ENCODE results near the gene NR1H2.

The NR1H2 gene

GRCh38 chr19:50410109-50410508 lies 33.9 kb downstream of the NR1H2 start:
- no peak overlapping the region for H3K4me3 ChIP-seq (replicated peaks; ENCODE audit: low read depth, low read length)
- no peak for TF ChIP-seq CTCF (IDR thresholded peaks at IDR 0.05; ENCODE audit: low read length, missing control alignments)
- DNase-seq (ENCODE audit: low read depth), result no peak

DNA sequence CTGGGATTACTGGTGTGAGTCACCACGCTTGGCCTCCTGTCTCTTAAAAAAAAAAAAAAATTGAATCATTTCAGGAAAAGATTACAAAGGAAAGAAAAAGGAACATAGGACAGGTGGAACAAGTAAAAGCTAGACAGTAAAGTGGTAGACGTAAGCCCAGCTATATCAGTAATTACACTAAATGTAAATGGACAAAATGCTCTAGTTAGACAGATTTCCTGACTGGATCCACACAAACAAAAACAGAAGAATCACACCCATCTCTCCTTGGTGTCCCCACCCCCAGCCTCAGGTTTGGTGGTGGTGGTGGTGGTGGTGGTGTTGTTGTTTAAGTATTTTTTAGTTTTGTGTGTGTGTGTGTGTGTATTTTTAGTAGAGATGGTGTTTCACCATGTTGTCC lies 36.2 kb downstream of the NR1H2 start:
- no peak for TF ChIP-seq CTCF (IDR thresholded peaks at IDR 0.05; ENCODE audit: low read length, missing control alignments)
- no peak for DNase-seq (ENCODE audit: low read depth)

GRCh38 chr19:50413096-50413495 lies 36.8 kb downstream of the NR1H2 start:
- H3K4me3 ChIP-seq (replicated peaks; ENCODE audit: low read depth, low read length), result no peak overlapping the region
- no peak for TF ChIP-seq CTCF (IDR thresholded peaks at IDR 0.05; ENCODE audit: low read length, missing control alignments)
- DNase-seq (ENCODE audit: low read depth), result no peak

More for the DNA sequence above, 36.2 kb downstream of the NR1H2 start:
- no peak overlapping the region for H3K4me3 ChIP-seq (replicated peaks; ENCODE audit: low read depth, low read length)

- H3K4me3 ChIP-seq (replicated peaks; ENCODE audit: low read depth, low read length), result no peak overlapping the region
- no peak for DNase-seq (ENCODE audit: low read depth)
- no peak for TF ChIP-seq CTCF (IDR thresholded peaks at IDR 0.05; ENCODE audit: low read length, missing control alignments)
Observed at GRCh38 chr19:50413531-50413930, 37.3 kb downstream of the NR1H2 start.

DNA sequence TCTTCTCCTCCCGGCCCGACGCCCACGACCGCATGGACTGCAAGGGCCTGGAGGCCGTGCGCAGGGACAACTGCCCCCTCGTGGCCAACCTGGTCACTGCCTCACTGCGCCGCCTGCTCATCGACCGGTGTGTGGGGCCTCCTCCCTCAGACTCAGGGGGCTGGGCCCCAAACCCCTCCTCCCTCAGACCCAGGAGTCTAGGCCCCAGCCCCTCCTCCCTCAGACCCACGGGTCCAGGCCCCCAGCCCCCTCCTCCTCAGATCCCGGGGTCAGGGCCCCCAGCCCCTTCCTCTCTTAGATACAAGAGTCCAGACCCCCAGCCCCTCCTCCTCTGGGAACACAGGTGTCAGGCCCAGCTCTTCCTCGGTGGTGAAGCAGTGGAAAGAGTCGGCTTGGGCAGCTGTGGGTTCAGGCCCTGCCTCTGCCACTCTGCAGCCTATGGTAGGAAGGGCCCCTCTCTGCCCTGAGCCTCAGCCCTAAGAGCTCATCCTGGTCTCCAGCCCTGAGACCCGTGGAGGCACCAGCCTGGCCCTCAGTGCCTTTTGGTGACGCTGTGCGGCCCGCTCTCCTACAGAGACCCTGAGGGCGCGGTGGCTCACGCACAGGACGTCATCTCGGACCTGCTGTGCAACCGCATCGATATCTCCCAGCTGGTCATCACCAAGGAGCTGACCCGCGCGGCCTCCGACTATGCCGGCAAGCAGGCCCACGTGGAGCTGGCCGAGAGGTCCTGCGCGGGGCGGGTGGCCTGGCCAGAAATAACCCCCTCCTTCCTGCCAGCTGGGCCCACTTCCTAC lies 38.8 kb downstream of the NR1H2 start:
- TF ChIP-seq CTCF (IDR thresholded peaks at IDR 0.05; ENCODE audit: low read length, missing control alignments), result peak; percentile 84
- DNase-seq (ENCODE audit: low read depth), result peak; percentile 76
- no peak overlapping the region for H3K4me3 ChIP-seq (replicated peaks; ENCODE audit: low read depth, low read length)

GRCh38 chr19:50415661-50416033 lies 39.4 kb downstream of the NR1H2 start:
- H3K4me3 ChIP-seq (replicated peaks; ENCODE audit: low read depth, low read length), result no peak overlapping the region
- no peak for TF ChIP-seq CTCF (IDR thresholded peaks at IDR 0.05; ENCODE audit: low read length, missing control alignments)
- no peak for DNase-seq (ENCODE audit: low read depth)

Data from fibroblast of pulmonary artery (primary cell).